GM06990 (cell line): ENCODE measurements around the gene GTSF1L.

Source experiments
- DNase-seq: peaks from one replicate; pipeline ENCODE4 v3.0.0-alpha.2; 2011; ENCODE audit not compliant: insufficient read length; ENCODE audit errors: extremely low read depth
- H3K27me3 ChIP-seq: replicated peaks from 2 replicates; pipeline ENCODE4 v1.6.0; 2011; ENCODE audit warnings: low read length; ENCODE audit not compliant: control insufficient read depth, insufficient read depth
- H3K36me3 ChIP-seq: 2 replicates; pipeline ENCODE4 v1.5.1; 2011; ENCODE audit warnings: low read length; ENCODE audit not compliant: control insufficient read depth, insufficient read depth
- H3K4me3 ChIP-seq: replicated peaks from 2 replicates; pipeline ENCODE4 v1.5.1; 2011; ENCODE audit warnings: low read depth, mild to moderate bottlenecking, control low read depth, low read length
- TF ChIP-seq, protein P1 (sequence below): IDR thresholded peaks from 2 replicates; pipeline ENCODE4 v1.5.1; 2011; ENCODE audit warnings: low read length, control low read depth, mild to moderate bottlenecking, inconsistent platforms; ENCODE audit not compliant: insufficient read depth, poor library complexity, severe bottlenecking

Gene GTSF1L

DNA sequence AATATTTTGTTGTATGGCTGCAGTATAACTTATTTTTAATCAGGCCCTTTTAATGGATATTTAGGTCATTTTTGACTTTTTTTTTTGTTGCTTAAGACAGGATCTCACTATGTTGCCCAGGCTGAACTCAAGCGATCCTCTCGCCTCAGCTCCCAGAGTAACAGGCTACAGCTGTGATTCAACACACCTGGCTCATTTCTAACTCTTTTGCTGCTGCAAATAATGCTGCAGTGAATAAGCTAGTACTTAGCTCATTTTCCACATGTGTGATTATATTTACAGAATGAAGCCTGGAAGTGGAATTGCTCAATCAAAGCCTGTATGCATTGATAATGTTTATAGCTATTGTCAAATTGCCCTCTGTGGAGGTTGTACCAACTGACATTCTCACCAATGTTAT lies 1.1 kb downstream of the GTSF1L start:
- DNase-seq: no peak
- Histone ChIP-seq H3K4me3 (no peak overlapping the region), H3K27me3 (no peaks in the 10 kb centered on the region), H3K36me3 (no peaks in the 10 kb centered on the region)
- TF ChIP-seq, protein P1, sequence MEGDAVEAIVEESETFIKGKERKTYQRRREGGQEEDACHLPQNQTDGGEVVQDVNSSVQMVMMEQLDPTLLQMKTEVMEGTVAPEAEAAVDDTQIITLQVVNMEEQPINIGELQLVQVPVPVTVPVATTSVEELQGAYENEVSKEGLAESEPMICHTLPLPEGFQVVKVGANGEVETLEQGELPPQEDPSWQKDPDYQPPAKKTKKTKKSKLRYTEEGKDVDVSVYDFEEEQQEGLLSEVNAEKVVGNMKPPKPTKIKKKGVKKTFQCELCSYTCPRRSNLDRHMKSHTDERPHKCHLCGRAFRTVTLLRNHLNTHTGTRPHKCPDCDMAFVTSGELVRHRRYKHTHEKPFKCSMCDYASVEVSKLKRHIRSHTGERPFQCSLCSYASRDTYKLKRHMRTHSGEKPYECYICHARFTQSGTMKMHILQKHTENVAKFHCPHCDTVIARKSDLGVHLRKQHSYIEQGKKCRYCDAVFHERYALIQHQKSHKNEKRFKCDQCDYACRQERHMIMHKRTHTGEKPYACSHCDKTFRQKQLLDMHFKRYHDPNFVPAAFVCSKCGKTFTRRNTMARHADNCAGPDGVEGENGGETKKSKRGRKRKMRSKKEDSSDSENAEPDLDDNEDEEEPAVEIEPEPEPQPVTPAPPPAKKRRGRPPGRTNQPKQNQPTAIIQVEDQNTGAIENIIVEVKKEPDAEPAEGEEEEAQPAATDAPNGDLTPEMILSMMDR: no peak

DNA sequence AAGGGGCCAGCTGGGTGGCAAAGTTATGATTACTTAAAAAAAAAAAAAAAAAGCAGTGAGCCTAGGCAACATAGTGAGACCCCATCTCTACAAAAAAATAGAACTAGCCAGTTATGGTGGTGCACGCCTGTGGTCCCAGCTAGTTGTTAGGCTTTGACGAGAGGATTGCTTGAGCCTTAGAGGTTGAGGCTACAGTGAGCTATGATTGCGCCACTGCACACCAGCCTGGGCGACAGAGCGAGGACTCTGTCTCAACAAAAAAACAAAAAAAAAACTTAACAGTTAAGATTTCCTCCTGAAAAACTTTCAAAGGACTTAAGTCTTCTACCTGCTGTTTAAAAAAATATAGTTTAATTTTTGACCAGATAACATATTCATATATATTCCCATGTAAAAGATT lies 2.4 kb downstream of the GTSF1L start:
- no peaks in the 10 kb centered on the region for H3K27me3 ChIP-seq
- no peak for DNase-seq
- no peak overlapping the region for H3K4me3 ChIP-seq
- TF ChIP-seq, protein P1: no peak
- no peaks in the 10 kb centered on the region; the same call in 1 of the 2 replicates for H3K36me3 ChIP-seq

DNA sequence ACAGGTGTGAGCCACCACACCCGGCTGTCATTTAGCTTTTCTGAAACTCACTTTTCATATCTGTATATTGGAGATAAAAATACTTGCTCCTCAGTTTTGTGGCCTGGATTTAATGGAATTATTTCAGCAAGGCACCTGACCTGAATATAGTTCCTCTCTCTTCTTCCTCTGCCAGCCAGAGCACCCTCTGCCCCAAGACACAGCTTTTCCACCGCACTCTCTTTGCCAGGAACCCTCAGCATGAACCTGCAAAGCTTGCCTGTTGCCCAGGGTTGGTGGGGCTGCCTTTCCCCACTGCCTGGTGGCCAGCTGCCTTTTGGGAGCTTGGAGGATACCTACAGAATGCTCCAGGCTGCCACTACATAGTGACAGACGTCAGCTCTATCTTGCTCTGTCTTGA lies 3.1 kb downstream of the GTSF1L start:
- Histone ChIP-seq H3K36me3 (peaks cover 2% of the 10 kb centered on the region; the same call in 1 of the 2 replicates), H3K27me3 (no peaks in the 10 kb centered on the region), H3K4me3 (no peak overlapping the region)
- TF ChIP-seq, protein P1: no peak
- DNase-seq: no peak

DNA sequence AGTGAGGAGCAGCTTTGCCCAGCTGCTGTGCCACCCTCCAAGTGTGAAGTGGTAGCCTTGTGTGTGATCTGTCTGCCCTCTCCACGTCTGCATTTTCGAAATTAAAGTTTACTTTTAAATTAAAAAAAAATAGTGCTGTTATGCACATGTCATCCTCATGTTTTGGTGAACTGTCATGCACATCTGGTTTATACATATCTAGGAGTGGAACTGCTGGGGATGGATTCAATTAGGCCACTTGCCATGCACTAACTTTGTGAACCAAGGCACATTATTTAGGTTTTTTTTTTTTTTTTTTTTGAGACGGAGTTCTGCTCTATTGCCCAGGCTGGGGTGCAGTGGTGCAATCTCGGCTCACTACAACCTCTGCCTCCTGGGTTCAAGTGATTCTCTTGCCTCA lies 3.6 kb downstream of the GTSF1L start:
- TF ChIP-seq, protein P1: no peak
- no peak overlapping the region for H3K4me3 ChIP-seq
- peaks cover 2% of the 10 kb centered on the region; the same call in 1 of the 2 replicates for H3K36me3 ChIP-seq
- DNase-seq: no peak
- H3K27me3 ChIP-seq: no peaks in the 10 kb centered on the region

DNA sequence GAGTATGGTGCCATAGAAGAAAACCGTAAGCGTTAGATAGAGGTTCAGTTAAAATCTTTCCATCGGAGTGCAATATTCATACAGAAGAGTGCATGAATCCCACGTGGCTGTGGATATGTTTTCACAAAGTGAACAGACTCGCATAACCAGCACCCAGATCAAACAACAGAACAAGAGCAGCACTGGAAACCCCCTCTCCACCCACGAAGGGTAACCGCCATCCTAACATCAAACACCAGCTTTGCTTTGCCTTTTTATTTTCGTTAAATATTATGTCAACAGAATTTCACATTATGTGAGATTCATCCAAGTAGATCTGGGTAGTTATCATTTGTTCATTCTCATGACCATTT lies 4.7 kb downstream of the GTSF1L start:
- no peak for DNase-seq
- TF ChIP-seq, protein P1: no peak
- H3K36me3 ChIP-seq: peaks cover 2% of the 10 kb centered on the region; the same call in 1 of the 2 replicates
- H3K27me3 ChIP-seq: no peaks in the 10 kb centered on the region
- H3K4me3 ChIP-seq: no peak overlapping the region

DNA sequence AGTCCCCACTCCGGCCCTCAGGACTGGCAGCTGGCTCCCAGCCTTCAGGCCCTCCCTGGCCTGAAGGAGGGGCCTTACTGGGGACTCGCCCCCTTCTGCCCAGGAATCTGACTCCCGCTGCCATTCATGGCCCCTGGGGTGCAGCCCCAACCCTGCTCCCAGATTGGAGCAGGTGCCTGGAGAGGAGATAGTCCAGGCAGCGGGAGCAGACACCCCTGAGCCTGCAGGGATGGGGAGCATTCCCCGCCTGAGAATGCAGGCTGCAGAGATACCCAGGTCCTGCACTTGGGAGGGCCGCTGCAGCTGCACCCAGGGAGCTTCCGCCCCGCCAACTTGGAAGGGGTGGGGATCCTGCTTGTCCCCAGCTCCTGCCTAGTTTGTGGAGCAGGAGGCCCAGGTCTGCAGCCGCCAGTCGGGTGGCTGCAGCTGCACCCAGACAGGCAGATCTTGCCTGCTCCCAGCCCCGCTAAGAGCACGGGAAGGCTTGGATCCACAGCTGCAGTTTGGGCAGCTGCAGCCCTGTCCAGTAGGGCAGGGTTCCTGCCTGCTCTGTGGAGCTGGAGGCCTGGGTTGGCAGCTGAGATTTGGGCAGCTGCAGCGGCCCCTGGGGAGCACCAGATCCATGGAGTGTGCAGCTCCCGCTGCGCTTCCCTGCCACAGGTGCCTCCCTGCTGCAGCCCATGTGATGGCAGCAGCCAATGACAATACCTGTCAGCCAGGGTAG lies 5.2 kb downstream of the GTSF1L start:
- TF ChIP-seq, protein P1: no peak
- Histone ChIP-seq H3K4me3 (no peak overlapping the region), H3K36me3 (peaks cover 6% of the 10 kb centered on the region; the same call in 1 of the 2 replicates), H3K27me3 (no peaks in the 10 kb centered on the region)
- DNase-seq: no peak
